ENCODE data around the gene ADSS2.

DNA sequence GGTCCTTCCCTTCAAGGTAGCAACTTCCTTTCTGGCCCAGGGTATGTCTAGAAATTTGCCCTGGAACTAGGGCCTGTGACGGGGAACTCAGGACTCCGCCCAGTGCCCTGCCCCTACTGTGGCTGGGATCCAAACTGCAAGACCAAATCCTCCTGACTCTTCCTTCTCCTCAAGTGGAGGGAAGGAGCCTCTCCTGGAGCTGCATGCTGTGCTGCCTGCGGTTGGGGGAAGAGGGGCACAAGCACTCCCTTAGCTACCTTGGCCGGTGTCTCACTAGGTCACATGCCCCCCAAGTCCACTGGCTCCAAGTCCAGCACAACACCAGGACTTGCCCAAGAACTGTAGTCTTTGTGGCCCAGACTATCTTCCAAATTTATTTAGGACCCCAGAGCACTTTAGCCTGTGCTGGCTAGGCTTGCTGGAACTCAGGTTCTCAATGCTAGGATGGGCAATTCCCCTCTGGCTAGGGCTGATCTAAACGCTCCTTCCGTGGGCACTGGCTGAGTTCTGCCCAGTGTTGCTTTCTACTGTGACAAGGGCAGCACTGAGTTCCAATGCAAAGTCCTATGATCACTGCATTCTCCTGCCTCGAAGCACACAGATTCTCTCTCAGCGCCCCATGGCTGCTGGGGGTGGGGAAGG lies 12.2 kb downstream of the ADSS2 start:
- TF ChIP-seq, protein P1, sequence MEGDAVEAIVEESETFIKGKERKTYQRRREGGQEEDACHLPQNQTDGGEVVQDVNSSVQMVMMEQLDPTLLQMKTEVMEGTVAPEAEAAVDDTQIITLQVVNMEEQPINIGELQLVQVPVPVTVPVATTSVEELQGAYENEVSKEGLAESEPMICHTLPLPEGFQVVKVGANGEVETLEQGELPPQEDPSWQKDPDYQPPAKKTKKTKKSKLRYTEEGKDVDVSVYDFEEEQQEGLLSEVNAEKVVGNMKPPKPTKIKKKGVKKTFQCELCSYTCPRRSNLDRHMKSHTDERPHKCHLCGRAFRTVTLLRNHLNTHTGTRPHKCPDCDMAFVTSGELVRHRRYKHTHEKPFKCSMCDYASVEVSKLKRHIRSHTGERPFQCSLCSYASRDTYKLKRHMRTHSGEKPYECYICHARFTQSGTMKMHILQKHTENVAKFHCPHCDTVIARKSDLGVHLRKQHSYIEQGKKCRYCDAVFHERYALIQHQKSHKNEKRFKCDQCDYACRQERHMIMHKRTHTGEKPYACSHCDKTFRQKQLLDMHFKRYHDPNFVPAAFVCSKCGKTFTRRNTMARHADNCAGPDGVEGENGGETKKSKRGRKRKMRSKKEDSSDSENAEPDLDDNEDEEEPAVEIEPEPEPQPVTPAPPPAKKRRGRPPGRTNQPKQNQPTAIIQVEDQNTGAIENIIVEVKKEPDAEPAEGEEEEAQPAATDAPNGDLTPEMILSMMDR (conservative IDR thresholded peaks at IDR 0.05; ENCODE audit: low read length), result no peak
- no peak for TF ChIP-seq EZH2phosphoT487 (IDR thresholded peaks at IDR 0.05; ENCODE audit: borderline replicate concordance)

All from Loucy (cell line).